Posterior cingulate gyrus (tissue), 11 donors: ENCODE data around the gene HBS1L.

Experiments used
- DNase-seq, 10 donors: peaks; one replicate each; pipeline versions ENCODE4 v3.0.0 to v3.0.0-alpha.2; 2020 to 2021; ENCODE audit warnings: mixed read lengths in 3 of 10
- intact Hi-C: fragments of 100-400 bp; cut with DNase I; formaldehyde crosslinking; loops from one replicate; pipeline ENCODE4 v1.15.1; 2023

Gene HBS1L

GRCh38 chr6:135043364-135043763 lies 11.3 kb downstream of the HBS1L start:
- intact Hi-C loops, result no loop called here
- no peak for DNase-seq

- intact Hi-C loops, result no loop called here
- DNase-seq, result no peak
Observed at GRCh38 chr6:135038335-135038734, 16.3 kb downstream of the HBS1L start.

GRCh38 chr6:135037541-135037940 lies 17.1 kb downstream of the HBS1L start:
- intact Hi-C loops, result no loop called here
- DNase-seq, result no peak

GRCh38 chr6:135036731-135037420 lies 17.7 kb downstream of the HBS1L start:
- DNase-seq, result no peak
- intact Hi-C loops, result no loop called here

- no peak for DNase-seq
- intact Hi-C loops, result no loop called here
Observed at GRCh38 chr6:135033238-135033637, 21.4 kb downstream of the HBS1L start.

- no peak for DNase-seq
- intact Hi-C loops, result no loop called here
Observed at GRCh38 chr6:135030532-135031178, 24.0 kb downstream of the HBS1L start.

- DNase-seq, result no peak
- intact Hi-C loops, result no loop called here
Observed at GRCh38 chr6:135030056-135030473, 24.6 kb downstream of the HBS1L start.

GRCh38 chr6:135025775-135026174 lies 28.8 kb downstream of the HBS1L start:
- no peak for DNase-seq
- intact Hi-C loops, result no loop called here

GRCh38 chr6:135025175-135025574 lies 29.4 kb downstream of the HBS1L start:
- no peak for DNase-seq
- intact Hi-C loops, result no loop called here

GRCh38 chr6:135022050-135022697 lies 32.4 kb downstream of the HBS1L start:
- DNase-seq, result no peak
- intact Hi-C loops, result no loop called here

GRCh38 chr6:135021310-135022049 lies 33.1 kb downstream of the HBS1L start:
- intact Hi-C loops, result no loop called here
- no peak for DNase-seq

GRCh38 chr6:135018941-135019340 lies 35.7 kb downstream of the HBS1L start:
- intact Hi-C loops, result no loop called here
- DNase-seq, result no peak

GRCh38 chr6:135018052-135018451 lies 36.6 kb downstream of the HBS1L start:
- intact Hi-C loops, result no loop called here
- no peak for DNase-seq

GRCh38 chr6:135014353-135014832 lies 40.2 kb downstream of the HBS1L start:
- no peak for DNase-seq
- intact Hi-C loops, result no loop called here

- intact Hi-C loops, result no loop called here
- no peak for DNase-seq
Observed at GRCh38 chr6:135013211-135013610, 41.4 kb downstream of the HBS1L start.

- no peak for DNase-seq
- intact Hi-C loops, result no loop called here
Observed at GRCh38 chr6:135012764-135013163, 41.9 kb downstream of the HBS1L start.

GRCh38 chr6:135012349-135012748 lies 42.3 kb downstream of the HBS1L start:
- intact Hi-C loops, result no loop called here
- DNase-seq, result no peak

- DNase-seq, result no peak
- intact Hi-C loops, result no loop called here
Observed at GRCh38 chr6:135008941-135009290, 45.7 kb downstream of the HBS1L start.

GRCh38 chr6:135008072-135008940 lies 46.3 kb downstream of the HBS1L start:
- DNase-seq, result no peak
- intact Hi-C loops, result no loop called here

GRCh38 chr6:135006386-135006914 lies 48.2 kb downstream of the HBS1L start:
- DNase-seq, result no peak
- intact Hi-C loops, result no loop called here
